Measurements from ENCODE around the gene SFMBT2. TPM values are rescaled to one million over a fixed set of nuclear protein-coding genes. Genes with fewer than 3 reads are reported as not detected.
A peak's percentile ranks its signal among the peaks of the same experiment; 100 is the strongest.
"Not testable (repeated sequence)": the region's sequence is repeated elsewhere in the genome, so short reads cannot be mapped to it uniquely, and the experiment has no call there.

Gene SFMBT2
- total RNA-seq, 1 donor from 2014 or later, result 7.0 TPM

DNA sequence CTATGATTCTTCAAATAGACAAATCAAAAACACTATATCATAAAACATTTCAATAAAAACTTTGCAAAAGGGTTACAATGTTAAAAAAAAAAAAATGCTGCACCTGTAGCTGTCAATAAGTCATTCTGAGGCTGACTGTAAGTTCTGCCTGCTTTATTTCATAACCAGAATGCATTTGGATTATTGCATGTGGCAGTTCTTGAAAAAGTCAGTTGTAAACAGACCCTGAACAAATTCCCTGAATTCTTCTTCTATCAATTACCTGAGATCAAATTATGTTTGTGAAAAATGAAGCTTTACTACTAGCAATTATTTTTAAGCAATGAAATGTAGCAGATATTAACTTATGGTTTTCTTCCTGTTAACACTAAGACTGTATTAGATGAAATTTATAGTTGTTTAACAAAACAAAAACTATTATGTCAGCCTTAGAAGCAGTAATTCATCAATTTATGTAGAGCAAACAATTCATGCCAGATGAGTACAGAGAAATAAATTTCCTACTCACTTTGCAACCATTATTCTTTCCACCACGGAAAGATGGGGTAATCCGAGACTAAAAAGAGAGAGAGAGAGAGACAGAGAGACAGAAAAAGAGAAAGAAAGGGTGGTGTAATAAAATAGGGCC is 107.8 kb downstream of the SFMBT2 start:
- H3K27ac Mint-ChIP-seq (ENCODE audit: unreplicated experiment), result no peak overlapping the region
- H3K4me1 Mint-ChIP-seq, result peaks cover 22% of the 10 kb centered on the region
- H3K36me3 Mint-ChIP-seq (ENCODE audit: low read depth), result no peaks in the 10 kb centered on the region
- H3K4me3 Mint-ChIP-seq, result no peak overlapping the region
- DNase-seq (ENCODE audit: low read depth, low spot score), result no peak
- no peaks in the 10 kb centered on the region for H3K27me3 Mint-ChIP-seq (ENCODE audit: low read depth)
- TF ChIP-seq, protein P1, sequence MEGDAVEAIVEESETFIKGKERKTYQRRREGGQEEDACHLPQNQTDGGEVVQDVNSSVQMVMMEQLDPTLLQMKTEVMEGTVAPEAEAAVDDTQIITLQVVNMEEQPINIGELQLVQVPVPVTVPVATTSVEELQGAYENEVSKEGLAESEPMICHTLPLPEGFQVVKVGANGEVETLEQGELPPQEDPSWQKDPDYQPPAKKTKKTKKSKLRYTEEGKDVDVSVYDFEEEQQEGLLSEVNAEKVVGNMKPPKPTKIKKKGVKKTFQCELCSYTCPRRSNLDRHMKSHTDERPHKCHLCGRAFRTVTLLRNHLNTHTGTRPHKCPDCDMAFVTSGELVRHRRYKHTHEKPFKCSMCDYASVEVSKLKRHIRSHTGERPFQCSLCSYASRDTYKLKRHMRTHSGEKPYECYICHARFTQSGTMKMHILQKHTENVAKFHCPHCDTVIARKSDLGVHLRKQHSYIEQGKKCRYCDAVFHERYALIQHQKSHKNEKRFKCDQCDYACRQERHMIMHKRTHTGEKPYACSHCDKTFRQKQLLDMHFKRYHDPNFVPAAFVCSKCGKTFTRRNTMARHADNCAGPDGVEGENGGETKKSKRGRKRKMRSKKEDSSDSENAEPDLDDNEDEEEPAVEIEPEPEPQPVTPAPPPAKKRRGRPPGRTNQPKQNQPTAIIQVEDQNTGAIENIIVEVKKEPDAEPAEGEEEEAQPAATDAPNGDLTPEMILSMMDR (conservative IDR thresholded peaks at IDR 0.05), result no peak
- H3K9me3 Mint-ChIP-seq, result no peaks in the 10 kb centered on the region

DNA sequence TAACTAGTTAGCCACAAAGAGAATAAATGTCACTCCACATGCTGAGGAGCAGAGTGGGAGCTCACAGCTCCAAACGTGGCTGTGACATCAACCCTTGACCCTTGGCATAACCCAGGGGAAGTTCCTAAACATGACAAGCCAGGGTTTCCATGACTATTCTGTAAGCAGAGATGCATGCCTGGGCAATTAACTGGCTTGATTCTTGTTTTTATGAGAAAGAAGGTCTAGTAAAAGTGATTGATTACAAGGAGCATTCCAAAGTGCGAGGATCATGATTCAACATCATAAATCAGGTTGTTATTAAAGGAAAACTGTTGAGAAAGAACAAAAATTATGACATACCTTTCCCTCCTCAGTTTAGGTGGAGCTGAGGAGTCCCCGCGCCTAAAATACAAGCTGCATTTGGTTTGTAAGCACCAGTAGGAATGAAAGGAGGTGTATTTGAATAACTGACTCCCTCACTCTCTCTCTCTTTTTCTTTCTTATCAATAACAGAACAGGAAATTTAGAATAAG is 108.4 kb downstream of the SFMBT2 start:
- H3K9me3 Mint-ChIP-seq, result no peaks in the 10 kb centered on the region
- H3K36me3 Mint-ChIP-seq (ENCODE audit: low read depth), result no peaks in the 10 kb centered on the region
- TF ChIP-seq, protein P1 (conservative IDR thresholded peaks at IDR 0.05), result no peak
- H3K27me3 Mint-ChIP-seq (ENCODE audit: low read depth), result no peaks in the 10 kb centered on the region
- no peak overlapping the region for H3K27ac Mint-ChIP-seq (ENCODE audit: unreplicated experiment)
- no peak overlapping the region for H3K4me3 Mint-ChIP-seq
- H3K4me1 Mint-ChIP-seq, result peaks cover 22% of the 10 kb centered on the region
- no peak for DNase-seq (ENCODE audit: low read depth, low spot score)

DNA sequence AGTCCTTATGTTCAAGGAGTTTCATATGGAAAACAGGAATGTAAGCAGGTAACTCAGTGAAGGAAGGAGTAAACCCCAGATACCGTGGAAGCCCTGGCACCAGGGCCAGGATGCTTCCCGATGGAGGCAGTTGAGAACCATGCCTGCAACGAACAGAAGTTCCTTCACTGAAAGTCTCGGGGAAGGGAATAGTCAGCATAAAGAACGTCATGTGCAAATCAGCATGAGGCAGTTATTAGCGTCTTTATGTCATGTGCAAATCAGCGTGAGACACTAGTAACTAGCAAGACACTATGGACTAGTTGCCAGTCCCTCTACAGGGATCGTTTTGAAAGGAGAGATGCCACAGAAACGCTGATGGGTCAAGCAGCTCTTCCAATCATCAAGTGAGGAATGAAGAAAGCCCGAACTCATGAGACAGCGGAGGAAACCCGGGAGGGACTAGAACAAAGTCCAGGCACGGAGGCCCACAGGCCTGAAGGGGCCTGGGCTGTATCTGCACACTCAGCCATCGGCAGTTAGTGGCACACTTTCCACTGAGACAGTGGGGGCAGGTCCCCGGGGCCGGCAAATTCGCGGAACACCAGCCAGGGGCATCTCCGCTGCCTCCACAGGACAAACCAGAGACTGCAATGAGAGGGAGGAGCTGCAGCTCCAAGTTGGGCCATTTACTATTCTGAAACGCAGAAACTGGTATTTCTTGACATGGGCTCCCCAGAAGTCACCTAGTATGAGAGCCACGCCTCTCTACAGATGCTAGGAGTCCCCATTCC is 109.6 kb downstream of the SFMBT2 start:
- no peak for DNase-seq (ENCODE audit: low read depth, low spot score)
- H3K27ac Mint-ChIP-seq (ENCODE audit: unreplicated experiment), result no peak overlapping the region

DNA sequence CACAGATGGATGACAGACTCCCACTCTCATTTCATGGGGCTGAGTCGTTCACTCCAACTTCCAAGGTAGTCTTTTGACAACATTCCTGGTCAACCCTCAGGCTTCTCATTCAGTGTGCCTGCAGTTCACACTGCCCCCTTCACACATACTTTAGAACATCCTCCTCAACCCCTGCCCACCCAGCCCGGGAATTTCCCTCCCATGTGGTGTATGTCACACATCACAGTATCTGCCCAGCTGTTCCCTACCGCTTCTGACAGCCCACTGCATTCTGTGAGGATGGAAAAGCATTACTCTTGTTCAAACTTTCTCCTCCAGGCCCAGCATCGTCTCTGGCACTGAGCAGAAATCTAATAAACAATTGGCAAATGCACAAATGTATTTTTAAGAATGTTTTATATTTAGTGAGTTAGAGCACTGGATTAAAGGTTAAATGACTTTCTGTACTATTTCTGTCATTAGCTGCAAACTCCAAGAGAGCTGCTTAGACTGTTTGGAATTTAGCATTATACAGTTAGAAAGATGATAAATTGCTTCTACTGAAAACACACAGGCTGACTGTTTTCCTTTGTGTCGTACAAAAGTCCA is 110.4 kb downstream of the SFMBT2 start:
- no peak for DNase-seq (ENCODE audit: low read depth, low spot score)
- no peaks in the 10 kb centered on the region for H3K36me3 Mint-ChIP-seq (ENCODE audit: low read depth)
- H3K4me3 Mint-ChIP-seq, result no peak overlapping the region
- no peaks in the 10 kb centered on the region for H3K9me3 Mint-ChIP-seq
- TF ChIP-seq, protein P1 (conservative IDR thresholded peaks at IDR 0.05), result no peak
- H3K4me1 Mint-ChIP-seq, result peaks cover 22% of the 10 kb centered on the region
- no peak overlapping the region for H3K27ac Mint-ChIP-seq (ENCODE audit: unreplicated experiment)
- no peaks in the 10 kb centered on the region for H3K27me3 Mint-ChIP-seq (ENCODE audit: low read depth)

More for the DNA sequence above, 109.6 kb downstream of the SFMBT2 start:
- Mint-ChIP-seq H3K4me1 (peaks cover 22% of the 10 kb centered on the region), H3K4me3 (no peak overlapping the region), H3K36me3 (ENCODE audit: low read depth) (no peaks in the 10 kb centered on the region), H3K27me3 (ENCODE audit: low read depth) (no peaks in the 10 kb centered on the region), H3K9me3 (no peaks in the 10 kb centered on the region)
- TF ChIP-seq, protein P1 (conservative IDR thresholded peaks at IDR 0.05), result peak; percentile 50

DNA sequence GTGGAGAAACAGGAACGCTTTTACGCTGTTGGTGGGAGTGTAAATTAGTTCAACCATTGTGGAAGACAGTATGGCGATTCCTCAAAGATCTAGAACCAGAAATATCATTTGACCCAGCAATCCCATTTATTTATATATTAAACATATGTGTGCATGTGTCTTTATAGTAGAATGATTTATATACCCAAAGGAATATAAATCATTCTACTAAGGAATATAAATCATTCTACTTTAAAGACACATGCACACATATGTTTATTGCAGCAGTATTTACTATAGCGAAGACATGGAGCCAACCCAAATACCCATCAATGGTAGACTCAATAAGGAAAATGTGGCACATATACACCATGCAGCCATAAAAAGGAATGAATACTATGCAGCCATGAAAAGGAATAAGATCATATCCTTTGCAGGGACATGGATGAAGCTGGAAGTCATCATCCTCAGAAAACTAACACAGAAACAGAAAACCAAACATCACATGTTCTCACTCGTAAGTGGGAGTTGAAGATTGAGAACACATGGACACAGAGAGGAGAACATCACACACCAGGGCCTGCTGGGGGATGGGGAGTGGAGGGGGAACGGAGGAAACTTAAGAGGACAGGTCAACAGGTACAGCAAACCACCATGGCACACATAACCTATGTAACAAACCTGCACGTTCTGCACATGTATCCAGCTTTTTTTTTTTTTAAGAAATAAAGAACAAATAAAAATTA is 111.1 kb downstream of the SFMBT2 start:
- H3K36me3 Mint-ChIP-seq (ENCODE audit: low read depth); H3K9me3 Mint-ChIP-seq; H3K4me3 Mint-ChIP-seq; H3K27ac Mint-ChIP-seq (ENCODE audit: unreplicated experiment); DNase-seq (ENCODE audit: low read depth, low spot score); H3K27me3 Mint-ChIP-seq (ENCODE audit: low read depth): not testable (repeated sequence)
- H3K4me1 Mint-ChIP-seq, result peaks cover 22% of the 10 kb centered on the region
